Measurements from ENCODE around the gene DAB2IP. TPM values are rescaled to one million over a fixed set of nuclear protein-coding genes. Genes with fewer than 3 reads are reported as not detected.

DAB2IP gene
- total RNA-seq, 1 experiment from 2014 or later, result 46.7 TPM

- no peak overlapping the region for H3K4me2 ChIP-seq
- no peaks in the 10 kb centered on the region for H3K36me3 ChIP-seq (ENCODE audit: low read depth)
- no TSS peak for BruUV-seq (replicated peaks)
- H3F3A ChIP-seq (ENCODE audit: insufficient read depth, low read depth), result peaks cover 5% of the 10 kb centered on the region; the same call in 1 of the 2 replicates
- no peak overlapping the region for H3K4me3 ChIP-seq
- no peaks in the 10 kb centered on the region for H3K27me3 ChIP-seq (ENCODE audit: insufficient read depth, low read depth)
- H3K79me2 ChIP-seq (ENCODE audit: low read depth), result no peaks in the 10 kb centered on the region
- ChIA-PET CTCF (interaction anchor here (1.0 kb wide), 1 partner anchor 121 kb away, joined by 4 read pairs; no protein-coding TSS in a partner anchor), POLR2A (ENCODE audit: unreplicated experiment) (no interaction called here)
- H3K9me3 ChIP-seq (ENCODE audit: insufficient read depth, low read depth), result no peaks in the 10 kb centered on the region
- intact Hi-C loops (cut with micrococcal nuclease; ENCODE audit: unreplicated experiment), result no loop called here
- TF ChIP-seq CTCF (conservative IDR thresholded peaks at IDR 0.05) (no peak), EZH2 (IDR thresholded peaks at IDR 0.05; ENCODE audit: low read depth) (no peak)
- no peaks in the 10 kb centered on the region for H3K4me1 ChIP-seq (replicated peaks; ENCODE audit: insufficient read depth)
- H3K27ac ChIP-seq, result no peak overlapping the region
- no peak for DNase-seq
- H2AFZ ChIP-seq, result no peak overlapping the region
- no peaks in the 10 kb centered on the region for H4K20me1 ChIP-seq (ENCODE audit: insufficient read depth)
- no peaks in the 10 kb centered on the region for H3K9me2 ChIP-seq (ENCODE audit: insufficient read depth)
Measured at GRCh38 chr9:121675969-121676822, 24.8 kb downstream of the DAB2IP start.

GRCh38 chr9:121676926-121677325 is 25.5 kb downstream of the DAB2IP start:
- POLR2A ChIA-PET (ENCODE audit: unreplicated experiment), result no interaction called here
- no peak overlapping the region for H2AFZ ChIP-seq
- no peaks in the 10 kb centered on the region for H3K9me3 ChIP-seq (ENCODE audit: insufficient read depth, low read depth)
- no TSS peak for BruUV-seq (replicated peaks)
- intact Hi-C loops (cut with micrococcal nuclease; ENCODE audit: unreplicated experiment), result no loop called here
- H3K4me3 ChIP-seq, result no peak overlapping the region
- H3K4me1 ChIP-seq (replicated peaks; ENCODE audit: insufficient read depth), result no peaks in the 10 kb centered on the region
- no peaks in the 10 kb centered on the region for H3K9me2 ChIP-seq (ENCODE audit: insufficient read depth)
- H3K27me3 ChIP-seq (ENCODE audit: insufficient read depth, low read depth), result no peaks in the 10 kb centered on the region
- peaks cover 5% of the 10 kb centered on the region; the same call in 1 of the 2 replicates for H3F3A ChIP-seq (ENCODE audit: insufficient read depth, low read depth)
- H4K20me1 ChIP-seq (ENCODE audit: insufficient read depth), result no peaks in the 10 kb centered on the region
- CTCF ChIA-PET, result interaction anchor here (0.7 to 1.0 kb wide), 2 partner anchors 9 to 122 kb away, joined by 3 to 4 read pairs; no protein-coding TSS in a partner anchor
- TF ChIP-seq EZH2 (IDR thresholded peaks at IDR 0.05; ENCODE audit: low read depth), result no peak
- TF ChIP-seq CTCF (conservative IDR thresholded peaks at IDR 0.05), result no peak
- no peak overlapping the region for H3K4me2 ChIP-seq
- H3K36me3 ChIP-seq (ENCODE audit: low read depth), result no peaks in the 10 kb centered on the region
- no peak overlapping the region for H3K27ac ChIP-seq
- DNase-seq, result no peak
- H3K79me2 ChIP-seq (ENCODE audit: low read depth), result no peaks in the 10 kb centered on the region

- Histone ChIP-seq H3K27me3 (ENCODE audit: insufficient read depth, low read depth) (no peaks in the 10 kb centered on the region), H3K9me2 (ENCODE audit: insufficient read depth) (no peaks in the 10 kb centered on the region), H3K36me3 (ENCODE audit: low read depth) (no peaks in the 10 kb centered on the region), H3F3A (ENCODE audit: insufficient read depth, low read depth) (peaks cover 5% of the 10 kb centered on the region; the same call in 1 of the 2 replicates), H3K79me2 (ENCODE audit: low read depth) (no peaks in the 10 kb centered on the region), H4K20me1 (ENCODE audit: insufficient read depth) (no peaks in the 10 kb centered on the region), H3K4me2 (no peak overlapping the region), H3K9me3 (ENCODE audit: insufficient read depth, low read depth) (no peaks in the 10 kb centered on the region), H2AFZ (no peak overlapping the region), H3K4me3 (no peak overlapping the region), H3K4me1 (replicated peaks; ENCODE audit: insufficient read depth) (no peaks in the 10 kb centered on the region), H3K27ac (no peak overlapping the region)
- intact Hi-C loops (cut with micrococcal nuclease; ENCODE audit: unreplicated experiment), result no loop called here
- CTCF ChIA-PET, result no interaction called here
- BruUV-seq (replicated peaks), result no TSS peak
- TF ChIP-seq EZH2 (IDR thresholded peaks at IDR 0.05; ENCODE audit: low read depth), result no peak
- TF ChIP-seq CTCF (conservative IDR thresholded peaks at IDR 0.05), result no peak
- DNase-seq, result no peak
- POLR2A ChIA-PET (ENCODE audit: unreplicated experiment), result interaction anchor here (0.8 kb wide), 1 partner anchor 150 kb away, joined by 5 read pairs; no protein-coding TSS in a partner anchor
Measured at GRCh38 chr9:121678501-121679022, 27.1 kb downstream of the DAB2IP start.

Data from PC-9 (cell line).